GM12878 (cell line): Measurements from ENCODE around the gene LSM6. TPM values are rescaled to one million over a fixed set of nuclear protein-coding genes. Genes with fewer than 3 reads are reported as not detected.

Experiments
- ATAC-seq: fragments of 200-7000 bp; cut with Tn5 transposase; 3 replicates; pipeline ENCODE4 v1.9.1; 2020; ENCODE audit warnings: mild to moderate bottlenecking, moderate library complexity
- BruUV-seq: library from RNA; stranded (reverse); fragments of 400-500 nt; replicated peaks from 2 replicates; lab custom pipeline; 2021; lab: Mats Ljungman, UMichigan
- CTCF ChIA-PET: fragments of 300-600 bp; sonication (Branson Sonifier 250); formaldehyde crosslinking; extraction: SDS; loops from one replicate; lab custom pipeline; 2021; ENCODE audit warnings: inconsistent platforms; lab: Yijun Ruan, JAX
- POLR2A ChIA-PET: fragments of 350-600 bp; formaldehyde crosslinking; extraction: SDS; loops from one replicate; lab custom pipeline; 2021; ENCODE audit warnings: inconsistent platforms; lab: Charles Lee
- RAD21 ChIA-PET: fragments of 300-600 bp; sonication (Branson Sonifier 250); formaldehyde crosslinking; loops from one replicate; lab custom pipeline; 2023; ENCODE audit warnings: antibody characterized with exemption; ENCODE audit not compliant: unreplicated experiment; lab: Charles Lee
- SMC1A ChIA-PET: fragments of 300-600 bp; sonication (Branson Sonifier 250); formaldehyde crosslinking; loops from one replicate; lab custom pipeline; 2023; ENCODE audit not compliant: unreplicated experiment, uncharacterized antibody; lab: Charles Lee
- DNase-seq: peaks from one replicate; pipeline ENCODE4 v3.0.0-alpha.2; 2011; ENCODE audit warnings: low read depth, low spot score
- FAIRE-seq: peaks from 3 replicates; lab custom pipeline; 2011; peaks lifted over from hg19 to GRCh38; lab: Jason Lieb, UNC
- H2AFZ ChIP-seq: 2 replicates; pipeline ENCODE4 v1.6.0; 2011; ENCODE audit warnings: low read depth, low read length, control low read depth; ENCODE audit not compliant: control insufficient read depth
- H3K27ac ChIP-seq: 2 replicates; pipeline ENCODE4 v1.5.1; 2011; ENCODE audit warnings: control low read depth; ENCODE audit not compliant: control insufficient read depth, insufficient read depth
- H3K27me3 ChIP-seq, 2 experiments: replicated peaks in 1 of 2; 2 replicates each; pipeline versions ENCODE4 v1.6.0 to v1.6.1; 2011; ENCODE audit warnings: low read length in 1 of 2; ENCODE audit not compliant: control insufficient read depth in 2 of 2, insufficient read depth in 2 of 2
- H3K36me3 ChIP-seq, 2 experiments: 2 replicates each; pipeline ENCODE4 v1.5.1; 2011; ENCODE audit warnings: low read length in 1 of 2; ENCODE audit not compliant: control insufficient read depth in 2 of 2, insufficient read depth in 2 of 2
- H3K4me1 ChIP-seq: 2 replicates; pipeline ENCODE4 v1.6.1; 2011; ENCODE audit warnings: mild to moderate bottlenecking, low read length, moderate library complexity, mixed read lengths; ENCODE audit not compliant: control insufficient read depth, insufficient read depth
- H3K4me2 ChIP-seq: 2 replicates; pipeline ENCODE4 v1.6.0; 2011; ENCODE audit warnings: control low read depth; ENCODE audit not compliant: control insufficient read depth, insufficient read depth
- H3K4me3 ChIP-seq: fragments of 200-600 bp; sonication (generic); 2 replicates; pipeline ENCODE4 v1.5.1; 2016
- H3K79me2 ChIP-seq: 2 replicates; pipeline ENCODE4 v1.6.0; 2011; ENCODE audit warnings: low read length; ENCODE audit not compliant: control insufficient read depth, insufficient read depth
- H3K9ac ChIP-seq: 2 replicates; pipeline ENCODE4 v1.8.0; 2011; ENCODE audit warnings: low read length, control low read depth, mixed read lengths; ENCODE audit not compliant: control insufficient read depth, insufficient read depth
- H3K9me3 ChIP-seq: replicated peaks from 3 replicates; pipeline ENCODE4 v1.5.1; 2011; ENCODE audit warnings: mild to moderate bottlenecking, low read length; ENCODE audit not compliant: control insufficient read depth, insufficient read depth
- H4K20me1 ChIP-seq: 2 replicates; pipeline ENCODE4 v1.6.0; 2011; ENCODE audit not compliant: control insufficient read depth, insufficient read depth
- CBX5 ChIP-seq: sonication (generic); IDR thresholded peaks from 2 replicates; pipeline ENCODE4 v1.6.1; 2016; ENCODE audit warnings: low read depth, moderate library complexity, mild to moderate bottlenecking, inconsistent platforms
- FOXK2 ChIP-seq: fragments of 450-650 bp; IDR thresholded peaks from 2 replicates; pipeline ENCODE4 v1.6.1; 2017; ENCODE audit warnings: mild to moderate bottlenecking, moderate library complexity
- HDAC6 ChIP-seq: fragments of 200-600 bp; sonication (generic); IDR thresholded peaks from one replicate; pipeline ENCODE4 v1.8.0; 2017; ENCODE audit warnings: antibody characterized with exemption; ENCODE audit not compliant: unreplicated experiment
- IRF5 ChIP-seq: fragments of 450-650 bp; IDR thresholded peaks from 2 replicates; pipeline ENCODE4 v1.6.1; 2017; ENCODE audit warnings: borderline replicate concordance
- MEF2B ChIP-seq: fragments of 450-650 bp; IDR thresholded peaks from 2 replicates; pipeline ENCODE4 v1.6.1; 2018; ENCODE audit warnings: mild to moderate bottlenecking, moderate library complexity; ENCODE audit not compliant: partially characterized antibody, poor library complexity, severe bottlenecking
- MYB ChIP-seq: fragments of 150-350 bp; IDR thresholded peaks from 2 replicates; pipeline ENCODE4 v1.6.1; 2014; ENCODE audit warnings: mild to moderate bottlenecking, low read depth, low read length, borderline replicate concordance
- NR2C2 ChIP-seq: IDR thresholded peaks from 2 replicates; pipeline ENCODE4 v1.6.1; 2011; ENCODE audit warnings: borderline replicate concordance, low read depth; ENCODE audit not compliant: control insufficient read depth, insufficient read length
- RELB ChIP-seq: fragments of 450-650 bp; IDR thresholded peaks from 2 replicates; pipeline ENCODE4 v1.6.1; 2017; ENCODE audit warnings: low read depth, mild to moderate bottlenecking, moderate library complexity
- SMC3 ChIP-seq: IDR thresholded peaks from 2 replicates; pipeline ENCODE4 v1.6.1; 2011; ENCODE audit warnings: low read length, improper control_type of control experiment, borderline replicate concordance
- SRF ChIP-seq, 2 experiments: IDR thresholded peaks; 2 replicates each; pipeline ENCODE4 v1.6.1; 2011; ENCODE audit warnings: low read depth in 2 of 2, low read length in 2 of 2, mild to moderate bottlenecking in 1 of 2, moderate library complexity in 1 of 2
- TBL1XR1 ChIP-seq: IDR thresholded peaks from 2 replicates; pipeline ENCODE4 v1.6.1; 2012; ENCODE audit warnings: low read depth, low read length, improper control_type of control experiment
- TCF3 ChIP-seq: IDR thresholded peaks from 2 replicates; pipeline ENCODE4 v1.6.1; 2012; ENCODE audit warnings: low read depth, mild to moderate bottlenecking, low read length, borderline replicate concordance; ENCODE audit not compliant: insufficient read depth
- USF1 ChIP-seq: IDR thresholded peaks from 2 replicates; pipeline ENCODE4 v1.6.1; 2011; ENCODE audit warnings: borderline replicate concordance, low read depth, mild to moderate bottlenecking, moderate library complexity, mixed read lengths, low read length; ENCODE audit not compliant: insufficient read depth; ENCODE audit errors: extremely low read length
- YY1 ChIP-seq: IDR thresholded peaks from 2 replicates; pipeline ENCODE4 v1.6.1; 2011; ENCODE audit warnings: low read depth, mild to moderate bottlenecking, low read length
- ZZZ3 ChIP-seq: IDR thresholded peaks from 2 replicates; pipeline ENCODE4 v1.6.1; 2011; ENCODE audit warnings: low read depth; ENCODE audit not compliant: control insufficient read depth, insufficient read length
- WGBS: methylation state at CpG from one replicate; pipeline ENCODE4 v1.1.6; 2016; ENCODE audit warnings: low lambda C conversion rate; ENCODE audit not compliant: insufficient replicate concordance, insufficient coverage; ENCODE audit errors: missing lambda C conversion rate; 5-methylcytosine and 5-hydroxymethylcytosine counted together
- in situ Hi-C: fragments of 300-500 bp; cut with MboI; formaldehyde crosslinking; loops from 9 replicates; pipeline ENCODE4 v1.14.3; 2018; ENCODE audit warnings: mixed read lengths
- intact Hi-C: fragments of 100-400 bp; cut with micrococcal nuclease; formaldehyde crosslinking; loops from one replicate; pipeline ENCODE4 v1.14.2; 2022; ENCODE audit not compliant: unreplicated experiment
- polyA plus RNA-seq, 11 experiments: library from polyadenylated mRNA; depleted of rRNA in 4 of 11; unstranded in 6 of 11; stranded (reverse) in 5 of 11; fragments of >200 nt; fragmentation: Nextera tagmentation in 4 of 11; fragmentation: Illumina TruSeq in 1 of 11; extraction: Ambion mirVana in 4 of 11; extraction: Trizol in 1 of 11; gene quantifications; 1 replicate in 1 of 11; 2 replicates in 10 of 11; pipeline versions ENCODE4 v1.2.1 to v1.2.3, GENCODE V29; 2011 to 2016; ENCODE audit warnings: inconsistent platforms in 2 of 11, missing spikeins in 2 of 11, low read depth in 1 of 11
- total RNA-seq, 4 experiments: library from RNA; depleted of rRNA in 3 of 4; stranded (reverse); fragments of >200 nt in 3 of 4; fragmentation: Illumina TruSeq in 1 of 4; extraction: Trizol in 1 of 4; gene quantifications; 2 replicates each; pipeline versions ENCODE4 v1.2.1 to v1.2.3, GENCODE V29; 2013 to 2021

Gene LSM6
- total and polyA plus RNA-seq, 10 of the 15 experiments (the other 5 are each of a cell fraction or from before 2014, with no cell fraction given): 68.0 to 282 (median 229) TPM

- Histone ChIP-seq H3K4me3 (no peak overlapping the region), H3K27me3 (no peaks in the 10 kb centered on the region), H3K36me3 (no peaks in the 10 kb centered on the region), H3K4me1 (no peaks in the 10 kb centered on the region), H2AFZ (no peak overlapping the region), H3K4me2 (no peak overlapping the region), H3K9me3 (no peaks in the 10 kb centered on the region)
- FAIRE-seq: no peak
- intact Hi-C loops (no loop called here), in situ Hi-C loops (no loop called here)
- RAD21 ChIA-PET: interaction anchor here (1.7 kb wide), 1 partner anchor 107 kb away, joined by 6 read pairs; no protein-coding TSS in a partner anchor
- CTCF ChIA-PET: interaction anchor here (0.6 to 2.2 kb wide), 3 partner anchors 107 to 1355 kb away, joined by 3 to 9 read pairs (median 3); no protein-coding TSS in a partner anchor
- TF ChIP-seq IRF5 (no peak), MEF2B (no peak), NR2C2 (no peak), TBL1XR1 (no peak), SMC3 (no peak), MYB (no peak), CBX5 (no peak), USF1 (no peak), HDAC6 (no peak), FOXK2 (no peak), TCF3 (no peak), YY1 (no peak), RELB (no peak), SRF (IDR thresholded peaks at IDR 0.05; ENCODE audit: low read depth in 2 of 2, low read length in 2 of 2) (no peak), ZZZ3 (no peak)
- TF ChIP-seq, all 136 proteins: peak for 0
- POLR2A ChIA-PET: no interaction called here
- no peaks in the 10 kb centered on the region for H3K79me2 ChIP-seq
- H3K9ac ChIP-seq: no peak overlapping the region
- DNase-seq: no peak
- no TSS peak for BruUV-seq
- H3K27ac ChIP-seq: no peak overlapping the region
- ATAC-seq: no peak
- H4K20me1 ChIP-seq: no peaks in the 10 kb centered on the region
- WGBS: 48% methylated on average over 2 of the region's 2 CpGs
- SMC1A ChIA-PET: interaction anchor here (1.0 to 1.5 kb wide), 5 partner anchors 14 to 152 kb away, joined by 3 to 5 read pairs (median 3); no protein-coding TSS in a partner anchor
These were observed 27.1 kb downstream of the LSM6 start for GRCh38 chr4:146202665-146203064.
